ENCODE data around the gene TBC1D9B.

TBC1D9B gene

DNA sequence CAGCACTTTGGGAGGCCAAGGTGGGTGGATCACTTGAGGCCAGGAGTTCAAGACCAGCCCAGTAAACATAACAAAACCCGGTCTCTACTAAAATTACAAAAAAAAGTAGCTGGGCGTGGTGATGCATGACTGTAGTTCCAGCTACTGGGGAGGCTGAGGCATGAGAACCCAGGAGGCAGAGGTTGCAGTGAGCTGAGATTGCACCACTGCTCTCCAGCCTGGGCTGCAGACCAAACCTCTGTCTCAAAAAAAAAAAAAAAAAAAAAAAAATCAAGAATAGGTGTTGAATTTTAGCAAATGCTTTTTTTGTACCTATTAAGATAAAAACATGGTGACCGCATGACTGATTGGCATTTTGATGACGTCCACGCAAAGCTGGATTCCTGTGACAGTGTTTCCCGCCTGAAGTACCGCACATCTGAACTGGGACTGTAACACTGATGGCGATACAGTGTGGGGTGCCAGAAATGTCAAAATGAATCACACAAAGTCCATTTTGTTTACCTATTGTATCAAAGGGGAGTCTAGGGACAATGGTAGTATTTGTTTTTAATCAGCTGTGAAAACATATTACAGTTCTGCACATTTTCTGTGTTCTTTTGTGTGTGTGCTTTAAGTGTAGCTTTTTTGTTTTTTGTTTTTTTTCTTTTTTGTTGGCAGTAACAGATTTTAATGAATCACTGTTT lies 23.2 kb upstream of the TBC1D9B start:
- TF ChIP-seq, protein P1, sequence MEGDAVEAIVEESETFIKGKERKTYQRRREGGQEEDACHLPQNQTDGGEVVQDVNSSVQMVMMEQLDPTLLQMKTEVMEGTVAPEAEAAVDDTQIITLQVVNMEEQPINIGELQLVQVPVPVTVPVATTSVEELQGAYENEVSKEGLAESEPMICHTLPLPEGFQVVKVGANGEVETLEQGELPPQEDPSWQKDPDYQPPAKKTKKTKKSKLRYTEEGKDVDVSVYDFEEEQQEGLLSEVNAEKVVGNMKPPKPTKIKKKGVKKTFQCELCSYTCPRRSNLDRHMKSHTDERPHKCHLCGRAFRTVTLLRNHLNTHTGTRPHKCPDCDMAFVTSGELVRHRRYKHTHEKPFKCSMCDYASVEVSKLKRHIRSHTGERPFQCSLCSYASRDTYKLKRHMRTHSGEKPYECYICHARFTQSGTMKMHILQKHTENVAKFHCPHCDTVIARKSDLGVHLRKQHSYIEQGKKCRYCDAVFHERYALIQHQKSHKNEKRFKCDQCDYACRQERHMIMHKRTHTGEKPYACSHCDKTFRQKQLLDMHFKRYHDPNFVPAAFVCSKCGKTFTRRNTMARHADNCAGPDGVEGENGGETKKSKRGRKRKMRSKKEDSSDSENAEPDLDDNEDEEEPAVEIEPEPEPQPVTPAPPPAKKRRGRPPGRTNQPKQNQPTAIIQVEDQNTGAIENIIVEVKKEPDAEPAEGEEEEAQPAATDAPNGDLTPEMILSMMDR (IDR thresholded peaks at IDR 0.05; ENCODE audit: low read depth, low read length): no peak
- DNase-seq (ENCODE audit: low read depth, low spot score): no peak
- in situ Hi-C loops (cut with HindIII; ENCODE audit: low sequenced_read_pairs): no loop called here
- H3K4me3 ChIP-seq (ENCODE audit: low read depth, low read length): no peak overlapping the region

DNA sequence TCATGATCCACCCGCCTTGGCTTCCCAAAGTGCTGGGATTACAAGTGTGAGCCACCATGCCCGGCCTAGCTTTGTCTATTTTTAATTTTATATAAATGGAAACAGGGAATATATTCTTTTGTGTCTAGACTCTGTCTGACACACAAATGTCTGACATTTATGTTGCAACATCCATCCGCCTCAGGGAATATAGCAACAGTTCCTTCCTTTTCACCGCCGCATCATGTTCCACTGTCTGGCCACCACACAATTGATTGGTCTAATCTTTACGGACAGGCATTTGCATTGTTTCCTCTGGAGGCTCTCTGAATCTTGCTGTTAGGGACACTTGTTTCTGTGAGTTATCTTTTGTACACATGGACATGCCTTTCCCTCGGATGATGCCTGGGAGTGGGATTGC lies 20.1 kb upstream of the TBC1D9B start:
- in situ Hi-C loops (cut with HindIII; ENCODE audit: low sequenced_read_pairs): no loop called here
- H3K4me3 ChIP-seq (ENCODE audit: low read depth, low read length): no peak overlapping the region
- TF ChIP-seq, protein P1 (IDR thresholded peaks at IDR 0.05; ENCODE audit: low read depth, low read length): no peak
- DNase-seq (ENCODE audit: low read depth, low spot score): no peak

DNA sequence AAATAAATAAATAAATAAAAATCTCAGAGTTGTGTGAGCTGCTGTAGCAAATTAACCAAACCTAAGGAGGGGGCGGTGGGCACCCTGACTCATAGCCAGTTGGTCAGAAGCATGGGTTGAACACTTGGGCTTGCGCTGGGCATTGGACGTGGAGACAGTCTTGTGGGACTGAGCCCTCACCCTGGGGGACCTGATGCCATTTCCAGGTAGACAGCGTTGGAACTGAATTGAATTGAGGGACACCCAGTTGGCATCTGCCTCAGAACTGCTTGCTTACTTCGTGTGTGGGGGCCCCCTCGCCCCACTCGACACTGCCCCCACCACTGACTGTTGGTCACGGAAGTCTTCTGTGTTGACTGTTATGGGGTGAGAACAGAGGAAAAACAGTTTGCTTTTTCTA lies 19.0 kb upstream of the TBC1D9B start:
- TF ChIP-seq, protein P1 (IDR thresholded peaks at IDR 0.05; ENCODE audit: low read depth, low read length): no peak
- in situ Hi-C loops (cut with HindIII; ENCODE audit: low sequenced_read_pairs): no loop called here
- DNase-seq (ENCODE audit: low read depth, low spot score): no peak
- H3K4me3 ChIP-seq (ENCODE audit: low read depth, low read length): no peak overlapping the region

DNA sequence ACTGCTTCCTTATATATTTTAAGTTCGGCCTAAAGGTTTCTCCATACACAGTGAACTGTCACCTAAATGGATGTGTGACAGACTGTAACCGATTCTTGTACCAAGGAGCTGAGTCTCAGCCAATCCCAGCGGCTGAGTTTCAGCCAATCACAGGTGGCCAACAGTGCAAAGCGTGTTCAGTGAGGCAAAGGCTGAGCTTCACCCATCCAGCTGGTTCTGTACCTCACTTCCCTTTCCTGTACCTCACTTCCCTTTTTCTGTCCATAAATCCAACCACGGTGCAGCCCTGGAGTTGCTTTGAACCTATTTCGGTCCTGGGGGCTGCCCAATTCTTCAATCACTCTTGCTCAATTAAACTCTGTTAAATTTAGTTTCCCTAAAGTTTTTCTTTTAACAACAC lies 15.7 kb upstream of the TBC1D9B start:
- TF ChIP-seq, protein P1 (IDR thresholded peaks at IDR 0.05; ENCODE audit: low read depth, low read length): no peak

DNA sequence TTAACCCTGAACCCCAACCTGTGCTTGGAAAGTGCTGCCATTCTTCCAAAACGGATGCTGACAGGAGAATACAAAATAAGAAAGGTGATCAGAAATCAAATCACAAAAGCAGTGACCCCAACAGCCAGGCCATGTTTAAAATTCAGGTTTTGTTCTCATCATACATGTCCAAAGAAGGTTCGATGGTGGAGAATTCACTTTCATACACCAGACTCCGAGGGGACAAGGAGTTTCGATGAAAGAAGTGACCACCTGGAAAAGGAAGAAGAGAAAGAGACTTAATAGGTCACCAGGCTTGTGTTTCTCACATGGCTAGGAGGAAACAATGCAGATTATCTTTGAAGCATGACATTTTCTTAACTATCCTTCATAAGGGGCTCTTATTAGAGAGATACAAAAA lies 12.5 kb upstream of the TBC1D9B start:
- in situ Hi-C loops (cut with HindIII; ENCODE audit: low sequenced_read_pairs): no loop called here

More for the DNA sequence above, 15.7 kb upstream of the TBC1D9B start:
- DNase-seq (ENCODE audit: low read depth, low spot score): no peak
- H3K4me3 ChIP-seq (ENCODE audit: low read depth, low read length): no peak overlapping the region
- in situ Hi-C loops (cut with HindIII; ENCODE audit: low sequenced_read_pairs): no loop called here

DNA sequence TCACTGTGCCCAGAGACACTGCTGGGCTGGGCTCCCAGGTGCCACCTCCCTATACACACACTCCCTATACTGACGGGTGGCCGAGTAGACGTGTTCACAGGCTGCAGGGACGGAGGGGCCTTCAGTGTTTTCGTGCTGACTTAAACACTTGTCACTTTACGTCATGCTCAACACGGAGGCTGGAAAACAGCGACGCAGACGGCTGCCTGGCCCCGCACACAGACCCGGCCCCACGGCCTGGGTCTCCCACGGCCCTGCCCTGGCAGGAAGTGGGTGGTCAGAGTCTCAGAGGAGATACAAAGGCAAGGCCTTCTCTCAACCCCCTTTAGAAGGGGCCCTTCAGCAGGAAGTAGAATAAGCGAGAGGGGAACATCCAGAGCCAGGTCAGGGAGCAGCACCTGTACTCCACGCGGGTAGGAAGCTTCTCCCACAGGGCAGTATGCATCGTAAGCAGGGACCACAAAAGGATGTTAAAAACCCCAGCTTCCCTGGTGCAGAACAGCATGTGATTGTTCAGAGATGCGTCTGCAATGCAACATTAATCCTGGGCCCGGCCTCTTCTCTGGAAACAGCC lies 11.9 kb upstream of the TBC1D9B start:
- no peak overlapping the region for H3K4me3 ChIP-seq (ENCODE audit: low read depth, low read length)
- no peak for DNase-seq (ENCODE audit: low read depth, low spot score)
- TF ChIP-seq, protein P1 (IDR thresholded peaks at IDR 0.05; ENCODE audit: low read depth, low read length): no peak
- in situ Hi-C loops (cut with HindIII; ENCODE audit: low sequenced_read_pairs): no loop called here

More for the DNA sequence above, 12.5 kb upstream of the TBC1D9B start:
- no peak for DNase-seq (ENCODE audit: low read depth, low spot score)
- no peak overlapping the region for H3K4me3 ChIP-seq (ENCODE audit: low read depth, low read length)
- TF ChIP-seq, protein P1 (IDR thresholded peaks at IDR 0.05; ENCODE audit: low read depth, low read length): no peak
